Effector memory CD4-positive, alpha-beta T cell (primary cell): ENCODE data around the gene HLA-DQA1.
"Not testable (repeated sequence)": the region's sequence is repeated elsewhere in the genome, so short reads cannot be mapped to it uniquely, and the experiment has no call there.

ENCODE experiments used
- DNase-seq, 3 donors: peaks; one replicate each; pipeline ENCODE4 v3.0.0-alpha.2; 2020
- H3K27ac ChIP-seq: 2 replicates; pipeline ENCODE4 v1.7.0; 2013; ENCODE audit warnings: mild to moderate bottlenecking, low read length, moderate library complexity; ENCODE audit not compliant: insufficient read depth, poor library complexity, severe bottlenecking
- H3K27me3 ChIP-seq: replicated peaks from 2 replicates; pipeline ENCODE4 v1.7.0; 2013; ENCODE audit warnings: mild to moderate bottlenecking, low read length; ENCODE audit not compliant: insufficient read depth, control insufficient read depth, poor library complexity, severe bottlenecking
- H3K36me3 ChIP-seq: 2 replicates; pipeline ENCODE4 v1.7.0; 2013; ENCODE audit warnings: mild to moderate bottlenecking, low read length, moderate library complexity; ENCODE audit not compliant: control insufficient read depth, insufficient read depth
- H3K4me1 ChIP-seq: 2 replicates; pipeline ENCODE4 v1.7.0; 2013; ENCODE audit warnings: low read length, mild to moderate bottlenecking; ENCODE audit not compliant: control insufficient read depth, insufficient read depth, poor library complexity, severe bottlenecking
- H3K4me3 ChIP-seq: 2 replicates; pipeline ENCODE4 v1.7.0; 2013; ENCODE audit warnings: low read length, low read depth, mild to moderate bottlenecking; ENCODE audit not compliant: insufficient read depth, poor library complexity, severe bottlenecking
- H3K9me3 ChIP-seq: 2 replicates; pipeline ENCODE4 v1.7.0; 2013; ENCODE audit warnings: mild to moderate bottlenecking, low read length, moderate library complexity; ENCODE audit not compliant: control insufficient read depth

HLA-DQA1 gene

DNA sequence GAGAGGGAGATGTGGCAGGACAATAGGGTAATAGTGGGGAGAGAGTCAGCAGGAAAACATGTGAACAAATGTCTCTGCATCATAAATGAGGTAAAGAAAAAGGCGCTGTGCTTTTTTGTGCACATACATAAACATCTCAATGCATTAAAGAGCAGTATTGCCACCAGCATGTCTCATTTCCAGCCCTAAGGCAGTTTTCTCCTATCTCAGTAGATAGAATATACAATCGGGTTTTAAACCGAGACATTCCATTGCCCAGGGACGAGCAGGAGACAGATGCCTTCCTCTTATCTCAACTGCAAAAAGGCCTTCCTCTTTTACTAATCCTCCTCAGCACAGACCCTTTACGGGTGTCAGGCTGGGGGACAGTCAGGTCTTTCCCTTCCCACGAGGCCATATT lies 20.1 kb downstream of the HLA-DQA1 start:
- H3K4me3 ChIP-seq, H3K27me3 ChIP-seq, H3K27ac ChIP-seq: not testable (repeated sequence)

GRCh38 chr6:32657819-32658218 lies 20.6 kb downstream of the HLA-DQA1 start:
- DNase-seq, H3K36me3 ChIP-seq, H3K4me3 ChIP-seq, H3K27ac ChIP-seq, H3K9me3 ChIP-seq, H3K27me3 ChIP-seq, H3K4me1 ChIP-seq: not testable (repeated sequence)

More for the DNA sequence above, 20.1 kb downstream of the HLA-DQA1 start:
- not testable (repeated sequence) for H3K36me3 ChIP-seq, DNase-seq, H3K4me1 ChIP-seq, H3K9me3 ChIP-seq

DNA sequence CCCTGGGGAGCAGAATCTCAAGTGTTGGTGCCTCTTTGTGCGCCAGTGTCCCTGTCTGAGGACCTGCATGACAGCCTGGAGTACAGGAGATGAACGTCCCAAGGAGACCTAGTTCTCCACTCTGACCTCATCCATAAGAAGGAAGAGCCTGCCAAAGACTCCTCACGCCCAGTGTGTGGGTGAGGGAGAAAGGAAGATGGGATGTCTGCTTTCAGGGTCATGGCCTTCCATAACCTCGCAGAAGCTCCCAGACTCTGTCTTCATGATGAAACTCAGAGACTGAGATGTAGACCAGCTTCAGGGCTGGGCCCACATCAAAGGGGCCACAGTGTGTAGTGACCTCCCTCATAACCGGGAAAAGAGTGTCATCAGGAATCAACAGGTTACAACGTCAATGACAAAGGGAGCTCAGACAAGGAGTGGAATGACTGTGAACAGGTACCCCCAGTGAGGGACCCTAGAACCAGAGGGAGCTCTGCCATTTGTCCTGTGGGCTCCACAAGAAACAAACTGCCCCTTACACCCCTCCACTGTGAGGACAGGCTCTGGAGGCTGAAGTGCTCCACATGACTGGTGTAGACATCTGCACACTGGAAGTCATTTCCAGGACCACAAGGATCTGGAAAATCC lies 21.2 kb downstream of the HLA-DQA1 start:
- H3K36me3 ChIP-seq, result no peaks in the 10 kb centered on the region
- no peaks in the 10 kb centered on the region for H3K9me3 ChIP-seq
- no peak for DNase-seq
- H3K27me3 ChIP-seq, result no peaks in the 10 kb centered on the region
- no peaks in the 10 kb centered on the region for H3K4me1 ChIP-seq
- no peak overlapping the region for H3K27ac ChIP-seq
- no peak overlapping the region for H3K4me3 ChIP-seq

DNA sequence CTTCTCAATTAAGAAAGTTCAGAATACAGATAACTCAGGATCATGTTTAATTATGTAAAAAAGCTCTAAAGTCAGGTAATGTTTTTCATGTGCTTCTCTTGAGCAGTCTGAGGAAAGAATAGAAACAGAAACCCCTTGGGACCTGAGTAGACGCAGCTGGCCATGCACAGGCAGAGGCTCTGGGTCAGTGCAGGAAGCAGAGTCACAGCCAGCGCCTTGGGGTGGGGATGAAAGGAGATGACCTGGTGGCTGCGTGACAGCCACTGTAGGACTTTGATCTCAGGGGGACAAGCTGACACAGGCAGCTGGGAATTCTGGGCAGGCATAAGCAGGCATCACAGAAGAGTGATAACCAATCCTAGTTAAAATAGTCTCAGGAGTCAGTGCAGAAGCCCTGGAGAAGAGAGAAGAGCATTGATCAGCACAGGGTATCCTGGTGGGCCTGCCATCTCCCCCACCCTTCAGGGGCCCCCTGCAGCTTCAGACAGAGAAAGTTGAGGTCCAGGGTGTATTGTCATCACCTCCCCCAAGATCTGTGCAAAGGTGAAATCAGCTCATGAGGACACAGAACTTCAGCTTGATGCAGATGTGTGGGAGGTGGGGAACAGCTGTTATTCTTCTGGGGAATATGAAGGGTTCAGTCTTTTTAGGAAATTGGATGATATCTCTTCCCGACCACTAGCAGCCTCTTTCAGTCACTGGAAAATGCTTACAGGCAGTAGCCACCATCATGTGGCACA lies 22.8 kb downstream of the HLA-DQA1 start:
- Histone ChIP-seq H3K27me3 (no peaks in the 10 kb centered on the region), H3K9me3 (no peaks in the 10 kb centered on the region), H3K36me3 (no peaks in the 10 kb centered on the region), H3K4me3 (no peak overlapping the region), H3K4me1 (peaks cover 1% of the 10 kb centered on the region), H3K27ac (no peak overlapping the region)
- DNase-seq, result no peak

- Histone ChIP-seq H3K9me3 (no peaks in the 10 kb centered on the region), H3K4me3 (no peak overlapping the region), H3K27ac (no peak overlapping the region), H3K27me3 (peaks cover 3% of the 10 kb centered on the region), H3K36me3 (no peaks in the 10 kb centered on the region), H3K4me1 (peaks cover 9% of the 10 kb centered on the region)
- no peak for DNase-seq
Measured at GRCh38 chr6:32662099-32662498, 24.9 kb downstream of the HLA-DQA1 start.

DNA sequence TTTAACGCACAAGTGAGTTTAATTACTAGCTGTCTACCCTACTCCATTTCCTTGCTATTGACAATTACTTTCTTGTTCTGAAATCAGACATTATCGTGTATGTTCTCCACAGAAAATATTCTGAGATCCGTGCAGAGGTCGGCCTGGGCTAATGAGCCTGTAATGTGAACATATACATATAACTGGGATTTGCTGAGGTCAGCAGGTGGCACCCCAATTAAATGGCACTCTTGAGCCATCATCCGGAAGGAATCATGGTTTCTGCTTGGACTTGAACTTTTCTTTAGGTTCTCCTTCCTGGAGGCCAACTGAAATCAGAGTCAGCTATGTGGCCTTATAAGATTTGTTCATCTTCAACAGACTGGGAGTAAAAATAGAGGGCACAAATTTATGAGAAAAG lies 25.6 kb downstream of the HLA-DQA1 start:
- no peak overlapping the region for H3K27ac ChIP-seq
- peaks cover 9% of the 10 kb centered on the region for H3K4me1 ChIP-seq
- no peaks in the 10 kb centered on the region for H3K36me3 ChIP-seq
- H3K9me3 ChIP-seq, result no peaks in the 10 kb centered on the region
- H3K4me3 ChIP-seq, result no peak overlapping the region
- DNase-seq, result no peak
- peaks cover 3% of the 10 kb centered on the region for H3K27me3 ChIP-seq

DNA sequence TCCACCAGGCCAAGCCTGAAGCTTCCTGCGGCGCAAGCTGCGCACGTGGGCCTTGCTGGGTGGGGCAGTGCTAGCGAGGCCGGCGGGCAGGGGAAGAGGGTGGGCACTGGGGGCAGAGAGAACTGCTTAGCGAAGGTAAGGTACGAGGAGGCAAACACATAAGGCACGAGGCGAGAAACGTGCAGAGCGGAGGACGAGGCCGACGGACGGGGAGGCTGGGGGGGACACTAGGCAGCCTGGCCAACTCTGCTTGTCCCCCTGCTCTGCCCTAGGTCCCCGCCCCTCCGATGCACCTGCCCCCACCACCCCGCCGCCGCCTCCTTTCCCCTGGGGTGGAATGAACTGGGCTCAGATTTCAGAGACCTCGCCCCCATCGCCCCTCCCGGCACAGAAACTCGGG lies 27.1 kb downstream of the HLA-DQA1 start:
- no peaks in the 10 kb centered on the region for H3K9me3 ChIP-seq
- H3K27ac ChIP-seq, result no peak overlapping the region
- no peak overlapping the region for H3K4me3 ChIP-seq
- H3K4me1 ChIP-seq, result peaks cover 15% of the 10 kb centered on the region
- no peak for DNase-seq
- H3K36me3 ChIP-seq, result no peaks in the 10 kb centered on the region
- peaks cover 3% of the 10 kb centered on the region for H3K27me3 ChIP-seq

GRCh38 chr6:32664827-32665362 lies 27.7 kb downstream of the HLA-DQA1 start:
- Histone ChIP-seq H3K4me1 (peaks cover 15% of the 10 kb centered on the region), H3K4me3 (peak overlapping the region; percentile 25), H3K9me3 (no peaks in the 10 kb centered on the region), H3K27ac (no peak overlapping the region), H3K36me3 (no peaks in the 10 kb centered on the region), H3K27me3 (peaks cover 3% of the 10 kb centered on the region)
- peak; percentile 9 to 37 (median 28) for DNase-seq

GRCh38 chr6:32665661-32666060 lies 28.5 kb downstream of the HLA-DQA1 start:
- H3K4me3 ChIP-seq, result peak overlapping the region; percentile 54
- no peak for DNase-seq
- peaks cover 15% of the 10 kb centered on the region for H3K4me1 ChIP-seq
- H3K27me3 ChIP-seq, result peaks cover 3% of the 10 kb centered on the region
- H3K36me3 ChIP-seq, result no peaks in the 10 kb centered on the region
- H3K9me3 ChIP-seq, result no peaks in the 10 kb centered on the region
- no peak overlapping the region for H3K27ac ChIP-seq
